Endothelial cell of umbilical vein (primary cell): ENCODE data around the gene KCNQ5. TPM values are rescaled to one million over a fixed set of nuclear protein-coding genes. Genes with fewer than 3 reads are reported as not detected.

Source experiments
- BruUV-seq: library from RNA; stranded (reverse); fragments of 400-500 nt; replicated peaks from 2 replicates; lab custom pipeline; 2021; lab: Mats Ljungman, UMichigan
- CTCF ChIA-PET: fragments of 300-600, 350-600 bp; sonication (Branson Sonifier 250); formaldehyde crosslinking; loops from one replicate; lab custom pipeline; 2021; ENCODE audit warnings: antibody characterized with exemption, inconsistent platforms; lab: Charles Lee
- POLR2A ChIA-PET: fragments of 300-600, 350-600 bp; sonication (Branson Sonifier 250); formaldehyde crosslinking; loops from one replicate; lab custom pipeline; 2021; ENCODE audit warnings: antibody characterized with exemption, inconsistent platforms; lab: Charles Lee
- DNase-seq: peaks from one replicate; pipeline ENCODE4 v3.0.0-alpha.2; 2011; ENCODE audit warnings: low read depth, low spot score
- FAIRE-seq: peaks from 2 replicates; lab custom pipeline; 2011; peaks lifted over from hg19 to GRCh38; lab: Jason Lieb, UNC
- H2AFZ ChIP-seq: 2 replicates; pipeline ENCODE4 v1.6.0; 2012; ENCODE audit warnings: low read depth, low read length, control low read depth, inconsistent platforms
- H3K27ac ChIP-seq: 2 replicates; pipeline ENCODE4 v1.5.1; 2011; ENCODE audit warnings: low read depth, mild to moderate bottlenecking, control low read depth, low read length, moderate library complexity; ENCODE audit not compliant: insufficient read depth
- H3K27me3 ChIP-seq, 2 experiments: 2 replicates each; pipeline versions ENCODE4 v1.6.0 to v1.6.1; 2011; ENCODE audit warnings: low read length in 2 of 2, mixed read lengths in 1 of 2; ENCODE audit not compliant: control insufficient read depth in 2 of 2, insufficient read depth in 2 of 2
- H3K36me3 ChIP-seq, 2 experiments: 2 replicates in 1 of 2; 3 replicates in 1 of 2; pipeline ENCODE4 v1.5.1; 2011; ENCODE audit warnings: low read length in 2 of 2, mild to moderate bottlenecking in 1 of 2, moderate library complexity in 1 of 2; ENCODE audit not compliant: control insufficient read depth in 2 of 2, insufficient read depth in 2 of 2; ENCODE audit errors: extremely low read depth in 1 of 2
- H3K4me1 ChIP-seq: 3 replicates; pipeline ENCODE4 v1.5.1; 2011; ENCODE audit warnings: mild to moderate bottlenecking, low read length; ENCODE audit not compliant: control insufficient read depth, insufficient read depth; ENCODE audit errors: extremely low read depth
- H3K4me2 ChIP-seq: 2 replicates; pipeline ENCODE4 v1.6.1; 2011; ENCODE audit warnings: low read length, control low read depth, mixed read lengths; ENCODE audit not compliant: insufficient read depth
- H3K4me3 ChIP-seq, 3 experiments: fragments of 200-600 bp in 1 of 3; sonication (generic), shearing (Covaris generic) in 1 of 3; replicated peaks in 1 of 3; 2 replicates each; pipeline ENCODE4 v1.5.1; 2011 to 2016; ENCODE audit warnings: control low read depth in 3 of 3, low read length in 3 of 3, mild to moderate bottlenecking in 2 of 3, inconsistent platforms in 1 of 3, low read depth in 1 of 3, moderate library complexity in 1 of 3; ENCODE audit not compliant: insufficient read depth in 1 of 3
- H3K79me2 ChIP-seq: 2 replicates; pipeline ENCODE4 v1.6.0; 2012; ENCODE audit warnings: low read length, inconsistent platforms; ENCODE audit not compliant: control insufficient read depth, insufficient read depth
- H3K9ac ChIP-seq: replicated peaks from 2 replicates; pipeline ENCODE3; 2011; ENCODE audit warnings: low read length, control low read depth; ENCODE audit not compliant: insufficient read depth; ENCODE audit errors: extremely low read depth
- H3K9me1 ChIP-seq: replicated peaks from 3 replicates; pipeline ENCODE4 v1.6.0; 2011; ENCODE audit warnings: mild to moderate bottlenecking, low read length; ENCODE audit not compliant: control insufficient read depth, insufficient read depth; ENCODE audit errors: extremely low read depth
- H3K9me3 ChIP-seq: replicated peaks from 2 replicates; pipeline ENCODE4 v1.5.1; 2012; ENCODE audit warnings: low read length, inconsistent platforms; ENCODE audit not compliant: control insufficient read depth, insufficient read depth
- H4K20me1 ChIP-seq: replicated peaks from 2 replicates; pipeline ENCODE3; 2011; ENCODE audit warnings: mild to moderate bottlenecking, low read length; ENCODE audit not compliant: control insufficient read depth, insufficient read depth; ENCODE audit errors: extremely low read depth
- CTCF ChIP-seq, 2 donors: IDR thresholded peaks; 1 replicate in 1 of 2; 2 replicates in 1 of 2; pipeline ENCODE4 v1.5.1; 2011; ENCODE audit warnings: low read length in 2 of 2, mild to moderate bottlenecking in 2 of 2, moderate library complexity in 2 of 2, control low read depth in 1 of 2, inconsistent platforms in 1 of 2, low read depth in 1 of 2; ENCODE audit not compliant: insufficient read depth in 1 of 2; ENCODE audit errors: extremely low read depth in 1 of 2
- EZH2 ChIP-seq: IDR thresholded peaks from 2 replicates; pipeline ENCODE4 v1.6.1; 2012; ENCODE audit warnings: borderline replicate concordance, low read depth, mild to moderate bottlenecking, moderate library complexity, low read length, inconsistent platforms; ENCODE audit not compliant: severe bottlenecking
- FOS ChIP-seq: IDR thresholded peaks from 2 replicates; pipeline ENCODE4 v1.6.1; 2011; ENCODE audit warnings: mild to moderate bottlenecking, low read length, moderate library complexity, borderline replicate concordance; ENCODE audit not compliant: insufficient read depth
- GATA2 ChIP-seq: IDR thresholded peaks from 2 replicates; pipeline ENCODE4 v1.7.0; 2011; ENCODE audit warnings: low read depth, mild to moderate bottlenecking, moderate library complexity, mixed read lengths, low read length; ENCODE audit not compliant: insufficient read length, insufficient read depth
- JUN ChIP-seq: IDR thresholded peaks from 2 replicates; pipeline ENCODE4 v1.6.1; 2011; ENCODE audit warnings: borderline replicate concordance, low read depth; ENCODE audit not compliant: insufficient read length, insufficient read depth
- MYC ChIP-seq: IDR thresholded peaks from one replicate; pipeline ENCODE4 v1.6.1; 2011; ENCODE audit warnings: mild to moderate bottlenecking, low read depth, low read length
- POLR2A ChIP-seq: IDR thresholded peaks from 2 replicates; pipeline ENCODE4 v1.6.1; 2012; ENCODE audit warnings: low read depth, mild to moderate bottlenecking, control low read depth, low read length
- POLR2AphosphoS5 ChIP-seq: IDR thresholded peaks from 2 replicates; pipeline ENCODE4 v1.6.1; 2012; ENCODE audit warnings: low read depth, mild to moderate bottlenecking, control low read depth, low read length, moderate library complexity; ENCODE audit not compliant: insufficient read depth
- dilution Hi-C: fragments of 300-500 bp; cut with MboI; formaldehyde crosslinking; loops from one replicate; pipeline ENCODE4 v1.15.0; 2019; ENCODE audit warnings: low sequenced_read_pairs; ENCODE audit not compliant: extremely low pct_ligation_motif_present
- intact Hi-C: fragments of 100-400 bp; cut with micrococcal nuclease; formaldehyde crosslinking; loops from one replicate; pipeline ENCODE4 v1.10.0; 2022
- polyA plus RNA-seq, 4 experiments: library from polyadenylated mRNA; depleted of rRNA in 3 of 4; stranded (reverse) in 3 of 4; unstranded in 1 of 4; fragments of >200 nt; gene quantifications; 2 replicates each; pipeline versions ENCODE4 v1.2.1 to v1.2.3, GENCODE V29; 2011 to 2012; ENCODE audit warnings: missing spikeins in 1 of 4
- total RNA-seq: library from RNA; stranded (reverse); gene quantifications from 2 replicates; pipeline ENCODE4 v1.2.3, GENCODE V29; 2021
- TF ChIP-seq, protein P1 (sequence below): IDR thresholded peaks from 2 replicates; pipeline ENCODE4 v1.6.1; 2011; ENCODE audit not compliant: insufficient read depth, insufficient read length

KCNQ5 gene
- total and polyA plus RNA-seq, 2 donors (not counting 3 experiments of a cell fraction or from before 2014, with no cell fraction given): 0.22 TPM; not detected in 1

GRCh38 chr6:72916298-72916697 lies 294.4 kb downstream of the KCNQ5 start:
- H3K4me2 ChIP-seq: no peak overlapping the region
- CTCF ChIA-PET: no interaction called here

More at GRCh38 chr6:72916298-72916697, 294.4 kb downstream of the KCNQ5 start:
- H2AFZ ChIP-seq: no peak overlapping the region
- H3K9ac ChIP-seq: no peak overlapping the region
- dilution Hi-C loops (no loop called here), intact Hi-C loops (no loop called here)
- TF ChIP-seq FOS: no peak
- TF ChIP-seq POLR2AphosphoS5: no peak
- no peak for TF ChIP-seq CTCF (IDR thresholded peaks at IDR 0.05; ENCODE audit: extremely low read depth in 1 of 2, insufficient read depth in 1 of 2, low read depth in 1 of 2, low read length in 2 of 2)
- no peak for TF ChIP-seq POLR2A
- no peak for TF ChIP-seq GATA2
- no peak for TF ChIP-seq JUN
- no peak for TF ChIP-seq MYC
- no peak for TF ChIP-seq EZH2
- TF ChIP-seq, protein P1, sequence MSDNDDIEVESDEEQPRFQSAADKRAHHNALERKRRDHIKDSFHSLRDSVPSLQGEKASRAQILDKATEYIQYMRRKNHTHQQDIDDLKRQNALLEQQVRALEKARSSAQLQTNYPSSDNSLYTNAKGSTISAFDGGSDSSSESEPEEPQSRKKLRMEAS: no peak
- no TSS peak for BruUV-seq
- DNase-seq: no peak
- POLR2A ChIA-PET: no interaction called here
- no peak for FAIRE-seq
- H3K27ac ChIP-seq: no peak overlapping the region
- H3K9me1 ChIP-seq: no peaks in the 10 kb centered on the region
- H3K27me3 ChIP-seq: peaks cover 1 to 4% of the 10 kb centered on the region in 2 experiments
- no peak overlapping the region for H3K4me3 ChIP-seq
- no peaks in the 10 kb centered on the region for H3K4me1 ChIP-seq
- H3K36me3 ChIP-seq: no peaks in the 10 kb centered on the region
- H3K79me2 ChIP-seq: no peaks in the 10 kb centered on the region
- no peaks in the 10 kb centered on the region for H3K9me3 ChIP-seq
- no peaks in the 10 kb centered on the region for H4K20me1 ChIP-seq
